K562 (cell line): ENCODE data around the gene ITPK1.

Source experiments
- EZH2 ChIP-seq: IDR thresholded peaks from 2 replicates; pipeline ENCODE4 v1.6.1; 2012; ENCODE audit warnings: low read depth, mild to moderate bottlenecking, inconsistent platforms, low read length, borderline replicate concordance
- FOXJ3 ChIP-seq: sonication (generic); formaldehyde crosslinking; IDR thresholded peaks from 2 replicates; pipeline ENCODE4 v1.4.0; 2020; ENCODE audit warnings: mild to moderate bottlenecking, missing genetic modification reagents
- NFE2L1 ChIP-seq: fragments of 450-650 bp; IDR thresholded peaks from 2 replicates; pipeline ENCODE4 v1.6.1; 2016; ENCODE audit warnings: missing genetic modification characterization, low read depth, mild to moderate bottlenecking, missing compliant biosample characterization, moderate library complexity, borderline replicate concordance
- RB1 ChIP-seq: fragments of 450-650 bp; IDR thresholded peaks from 2 replicates; pipeline ENCODE4 v1.6.1; 2017; ENCODE audit warnings: low read depth, mild to moderate bottlenecking
- SIX5 ChIP-seq, 2 experiments: IDR thresholded peaks; 2 replicates each; pipeline ENCODE4 v1.6.1; 2011; ENCODE audit warnings: low read length in 2 of 2, borderline replicate concordance in 1 of 2, low read depth in 1 of 2, mild to moderate bottlenecking in 1 of 2, moderate library complexity in 1 of 2; ENCODE audit not compliant: insufficient read depth in 1 of 2
- U2AF2 ChIP-seq: fragments of 200-400 bp; formaldehyde crosslinking; optimal IDR thresholded peaks from 2 replicates; pipeline ENCODE3; 2017; ENCODE audit warnings: low read depth, mild to moderate bottlenecking, low read length
- ZNF121 ChIP-seq: sonication (generic); formaldehyde crosslinking; conservative IDR thresholded peaks from 2 replicates; pipeline ENCODE4 v1.8.0; 2022; ENCODE audit warnings: missing genetic modification reagents
- ZNF3 ChIP-seq: fragments of 250-450 bp; sonication (Bioruptor Pico); IDR thresholded peaks from 2 replicates; pipeline ENCODE4 v1.5.0; 2021; ENCODE audit warnings: mild to moderate bottlenecking, moderate library complexity
- ZNF766 ChIP-seq: fragments of 200-800 bp; sonication (Bioruptor generic); conservative IDR thresholded peaks from 2 replicates; pipeline ENCODE4 v1.6.1; 2016; ENCODE audit warnings: missing genetic modification characterization, missing compliant biosample characterization
- TF ChIP-seq, protein P1 (sequence below), 3 experiments: IDR thresholded peaks in 2 of 3; conservative IDR thresholded peaks in 1 of 3; 2 replicates each; pipeline ENCODE4 v1.5.1; 2011 to 2012; ENCODE audit warnings: low read length in 3 of 3, mild to moderate bottlenecking in 3 of 3, control low read depth in 2 of 3, improper control_type of control experiment in 1 of 3, inconsistent platforms in 1 of 3, low read depth in 1 of 3, mixed read lengths in 1 of 3, moderate library complexity in 1 of 3; ENCODE audit not compliant: insufficient read depth in 2 of 3
- TF ChIP-seq, protein P2 (sequence below): fragments of 250-450 bp; sonication (Bioruptor Pico); IDR thresholded peaks from 2 replicates; pipeline ENCODE4 v1.5.0; 2021

DNA sequence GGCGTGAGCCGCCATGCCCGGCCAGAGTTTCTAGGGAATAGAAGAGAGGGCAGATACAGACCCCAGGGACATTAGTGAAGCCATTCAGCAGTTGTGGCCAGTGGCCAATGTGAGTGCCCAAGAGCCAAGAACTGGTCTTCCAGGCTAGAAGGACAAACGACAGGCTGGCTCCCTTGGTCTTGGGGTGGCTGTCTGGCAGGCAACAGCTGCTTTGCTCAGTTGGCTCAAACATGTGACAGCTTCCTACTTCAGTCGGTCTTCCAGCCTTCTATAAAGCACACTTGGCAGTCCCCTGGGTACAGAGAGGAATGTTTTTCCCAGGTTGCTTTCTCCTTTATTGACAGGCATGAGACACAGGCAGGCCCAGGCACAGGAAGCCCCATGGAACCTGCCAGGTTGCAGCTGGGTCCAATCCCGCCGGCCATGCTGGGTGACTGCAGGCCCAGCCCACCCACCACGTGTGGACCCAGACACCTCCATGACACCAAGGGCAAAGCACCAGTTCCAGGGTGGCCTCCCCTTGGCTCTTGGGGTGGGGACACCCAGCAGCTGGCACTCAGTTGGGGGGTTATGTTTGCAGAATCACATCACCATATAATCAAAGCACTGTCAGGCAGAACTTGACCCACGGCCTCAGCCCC, 177.4 kb downstream of the ITPK1 start:
- no peak for TF ChIP-seq SIX5 (IDR thresholded peaks at IDR 0.05; ENCODE audit: borderline replicate concordance in 1 of 2, insufficient read depth in 1 of 2, low read depth in 1 of 2, low read length in 2 of 2)
- TF ChIP-seq, protein P1, sequence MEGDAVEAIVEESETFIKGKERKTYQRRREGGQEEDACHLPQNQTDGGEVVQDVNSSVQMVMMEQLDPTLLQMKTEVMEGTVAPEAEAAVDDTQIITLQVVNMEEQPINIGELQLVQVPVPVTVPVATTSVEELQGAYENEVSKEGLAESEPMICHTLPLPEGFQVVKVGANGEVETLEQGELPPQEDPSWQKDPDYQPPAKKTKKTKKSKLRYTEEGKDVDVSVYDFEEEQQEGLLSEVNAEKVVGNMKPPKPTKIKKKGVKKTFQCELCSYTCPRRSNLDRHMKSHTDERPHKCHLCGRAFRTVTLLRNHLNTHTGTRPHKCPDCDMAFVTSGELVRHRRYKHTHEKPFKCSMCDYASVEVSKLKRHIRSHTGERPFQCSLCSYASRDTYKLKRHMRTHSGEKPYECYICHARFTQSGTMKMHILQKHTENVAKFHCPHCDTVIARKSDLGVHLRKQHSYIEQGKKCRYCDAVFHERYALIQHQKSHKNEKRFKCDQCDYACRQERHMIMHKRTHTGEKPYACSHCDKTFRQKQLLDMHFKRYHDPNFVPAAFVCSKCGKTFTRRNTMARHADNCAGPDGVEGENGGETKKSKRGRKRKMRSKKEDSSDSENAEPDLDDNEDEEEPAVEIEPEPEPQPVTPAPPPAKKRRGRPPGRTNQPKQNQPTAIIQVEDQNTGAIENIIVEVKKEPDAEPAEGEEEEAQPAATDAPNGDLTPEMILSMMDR (IDR thresholded peaks at IDR 0.05 in 2 of 3, conservative IDR thresholded peaks at IDR 0.05 in 1 of 3; ENCODE audit: insufficient read depth in 2 of 3, low read depth in 1 of 3, low read length in 3 of 3) = no peak; a peak in 1 of 6 replicates
- no peak for TF ChIP-seq FOXJ3 (CRISPR knock-in tag)
- TF ChIP-seq, protein P2, sequence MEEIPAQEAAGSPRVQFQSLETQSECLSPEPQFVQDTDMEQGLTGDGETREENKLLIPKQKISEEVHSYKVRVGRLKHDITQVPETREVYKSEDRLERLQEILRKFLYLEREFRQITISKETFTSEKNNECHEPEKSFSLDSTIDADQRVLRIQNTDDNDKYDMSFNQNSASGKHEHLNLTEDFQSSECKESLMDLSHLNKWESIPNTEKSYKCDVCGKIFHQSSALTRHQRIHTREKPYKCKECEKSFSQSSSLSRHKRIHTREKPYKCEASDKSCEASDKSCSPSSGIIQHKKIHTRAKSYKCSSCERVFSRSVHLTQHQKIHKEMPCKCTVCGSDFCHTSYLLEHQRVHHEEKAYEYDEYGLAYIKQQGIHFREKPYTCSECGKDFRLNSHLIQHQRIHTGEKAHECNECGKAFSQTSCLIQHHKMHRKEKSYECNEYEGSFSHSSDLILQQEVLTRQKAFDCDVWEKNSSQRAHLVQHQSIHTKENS (CRISPR knock-in tag) = no peak
- TF ChIP-seq EZH2 = no peak
- TF ChIP-seq NFE2L1 = no peak
- TF ChIP-seq RB1 = no peak
- TF ChIP-seq ZNF3 (CRISPR knock-in tag) = no peak
- TF ChIP-seq ZNF766 = no peak
- TF ChIP-seq ZNF121 (CRISPR knock-in tag) = no peak
- TF ChIP-seq U2AF2 = no peak
